ENCODE results near the gene GCNA.
"Not testable (repeated sequence)": the region's sequence is repeated elsewhere in the genome, so short reads cannot be mapped to it uniquely, and the experiment has no call there.

The GCNA gene

GRCh38 chrX:71629467-71629866 lies 51.2 kb downstream of the GCNA start:
- Histone ChIP-seq H3K4me1 (ENCODE audit: control insufficient read depth, insufficient read depth, low read length) (no peaks in the 10 kb centered on the region), H3K9ac (ENCODE audit: low read depth, low read length) (no peak overlapping the region), H3K27me3 (ENCODE audit: control insufficient read depth, insufficient read depth, low read length) (no peaks in the 10 kb centered on the region), H3K9me3 (replicated peaks; ENCODE audit: low read length) (no peaks in the 10 kb centered on the region), H3K4me2 (ENCODE audit: low read length) (no peak overlapping the region), H3K36me3 (ENCODE audit: insufficient read depth, low read length) (no peaks in the 10 kb centered on the region), H3K4me3 (ENCODE audit: low read length) (no peak overlapping the region)

- H3K4me3 ChIP-seq (ENCODE audit: low read length): no peak overlapping the region
- no peaks in the 10 kb centered on the region for H3K27me3 ChIP-seq (ENCODE audit: control insufficient read depth, insufficient read depth, low read length)
- H3K36me3 ChIP-seq (ENCODE audit: insufficient read depth, low read length): no peaks in the 10 kb centered on the region
- H3K9me3 ChIP-seq (replicated peaks; ENCODE audit: low read length): no peaks in the 10 kb centered on the region
- H3K4me2 ChIP-seq (ENCODE audit: low read length): no peak overlapping the region
- H3K4me1 ChIP-seq (ENCODE audit: control insufficient read depth, insufficient read depth, low read length): peaks cover 16% of the 10 kb centered on the region
- H3K9ac ChIP-seq (ENCODE audit: low read depth, low read length): no peak overlapping the region
Measured at GRCh38 chrX:71632923-71633657, 54.9 kb downstream of the GCNA start.

GRCh38 chrX:71634366-71634765 lies 56.1 kb downstream of the GCNA start:
- H3K36me3 ChIP-seq (ENCODE audit: insufficient read depth, low read length): no peaks in the 10 kb centered on the region
- H3K4me3 ChIP-seq (ENCODE audit: low read length): no peak overlapping the region
- no peaks in the 10 kb centered on the region for H3K27me3 ChIP-seq (ENCODE audit: control insufficient read depth, insufficient read depth, low read length)
- peaks cover 16% of the 10 kb centered on the region for H3K4me1 ChIP-seq (ENCODE audit: control insufficient read depth, insufficient read depth, low read length)
- H3K9me3 ChIP-seq (replicated peaks; ENCODE audit: low read length): no peaks in the 10 kb centered on the region
- H3K4me2 ChIP-seq (ENCODE audit: low read length): no peak overlapping the region
- no peak overlapping the region for H3K9ac ChIP-seq (ENCODE audit: low read depth, low read length)

- H3K4me1 ChIP-seq (ENCODE audit: control insufficient read depth, insufficient read depth, low read length): peaks cover 16% of the 10 kb centered on the region
- no peaks in the 10 kb centered on the region for H3K36me3 ChIP-seq (ENCODE audit: insufficient read depth, low read length)
- H3K9ac ChIP-seq (ENCODE audit: low read depth, low read length): no peak overlapping the region
- no peak overlapping the region for H3K4me2 ChIP-seq (ENCODE audit: low read length)
- no peaks in the 10 kb centered on the region for H3K27me3 ChIP-seq (ENCODE audit: control insufficient read depth, insufficient read depth, low read length)
- no peaks in the 10 kb centered on the region for H3K9me3 ChIP-seq (replicated peaks; ENCODE audit: low read length)
- H3K4me3 ChIP-seq (ENCODE audit: low read length): no peak overlapping the region
Measured at GRCh38 chrX:71636438-71637252, 58.4 kb downstream of the GCNA start.

- H3K9me3 ChIP-seq (replicated peaks; ENCODE audit: low read length): no peaks in the 10 kb centered on the region
- H3K4me1 ChIP-seq (ENCODE audit: control insufficient read depth, insufficient read depth, low read length): peaks cover 16% of the 10 kb centered on the region
- no peak overlapping the region for H3K4me2 ChIP-seq (ENCODE audit: low read length)
- H3K36me3 ChIP-seq (ENCODE audit: insufficient read depth, low read length): no peaks in the 10 kb centered on the region
- H3K27me3 ChIP-seq (ENCODE audit: control insufficient read depth, insufficient read depth, low read length): no peaks in the 10 kb centered on the region
- H3K4me3 ChIP-seq (ENCODE audit: low read length): no peak overlapping the region
- no peak overlapping the region for H3K9ac ChIP-seq (ENCODE audit: low read depth, low read length)
Measured at GRCh38 chrX:71637253-71637618, 59.0 kb downstream of the GCNA start.

- Histone ChIP-seq H3K4me1 (ENCODE audit: control insufficient read depth, insufficient read depth, low read length) (peaks cover 16% of the 10 kb centered on the region), H3K36me3 (ENCODE audit: insufficient read depth, low read length) (no peaks in the 10 kb centered on the region), H3K9ac (ENCODE audit: low read depth, low read length) (peak overlapping the region; percentile 14), H3K4me3 (ENCODE audit: low read length) (peak overlapping the region; percentile 0), H3K27me3 (ENCODE audit: control insufficient read depth, insufficient read depth, low read length) (no peaks in the 10 kb centered on the region), H3K9me3 (replicated peaks; ENCODE audit: low read length) (no peaks in the 10 kb centered on the region), H3K4me2 (ENCODE audit: low read length) (peak overlapping the region; percentile 34)
Measured at GRCh38 chrX:71637848-71638247, 59.6 kb downstream of the GCNA start.

GRCh38 chrX:71638409-71638808 lies 60.2 kb downstream of the GCNA start:
- Histone ChIP-seq H3K4me2 (ENCODE audit: low read length) (peak overlapping the region; percentile 34), H3K36me3 (ENCODE audit: insufficient read depth, low read length) (no peaks in the 10 kb centered on the region), H3K9me3 (replicated peaks; ENCODE audit: low read length) (no peaks in the 10 kb centered on the region), H3K9ac (ENCODE audit: low read depth, low read length) (peak overlapping the region; percentile 14), H3K27me3 (ENCODE audit: control insufficient read depth, insufficient read depth, low read length) (no peaks in the 10 kb centered on the region), H3K4me1 (ENCODE audit: control insufficient read depth, insufficient read depth, low read length) (peaks cover 16% of the 10 kb centered on the region), H3K4me3 (ENCODE audit: low read length) (no peak overlapping the region)

- Histone ChIP-seq H3K9ac (ENCODE audit: low read depth, low read length) (no peak overlapping the region), H3K9me3 (replicated peaks; ENCODE audit: low read length) (no peaks in the 10 kb centered on the region), H3K27me3 (ENCODE audit: control insufficient read depth, insufficient read depth, low read length) (no peaks in the 10 kb centered on the region), H3K36me3 (ENCODE audit: insufficient read depth, low read length) (no peaks in the 10 kb centered on the region), H3K4me3 (ENCODE audit: low read length) (no peak overlapping the region), H3K4me1 (ENCODE audit: control insufficient read depth, insufficient read depth, low read length) (peaks cover 16% of the 10 kb centered on the region), H3K4me2 (ENCODE audit: low read length) (no peak overlapping the region)
Measured at GRCh38 chrX:71640002-71640401, 61.8 kb downstream of the GCNA start.

- not testable (repeated sequence) for H3K9me3 ChIP-seq (replicated peaks; ENCODE audit: low read length); H3K36me3 ChIP-seq (ENCODE audit: insufficient read depth, low read length); H3K9ac ChIP-seq (ENCODE audit: low read depth, low read length); H3K4me2 ChIP-seq (ENCODE audit: low read length); H3K27me3 ChIP-seq (ENCODE audit: control insufficient read depth, insufficient read depth, low read length); H3K4me1 ChIP-seq (ENCODE audit: control insufficient read depth, insufficient read depth, low read length); H3K4me3 ChIP-seq (ENCODE audit: low read length)
Measured at GRCh38 chrX:71644406-71644805, 66.2 kb downstream of the GCNA start.

GRCh38 chrX:71650333-71650969 lies 72.2 kb downstream of the GCNA start:
- Histone ChIP-seq H3K4me1 (ENCODE audit: control insufficient read depth, insufficient read depth, low read length) (no peaks in the 10 kb centered on the region), H3K9ac (ENCODE audit: low read depth, low read length) (no peak overlapping the region), H3K36me3 (ENCODE audit: insufficient read depth, low read length) (no peaks in the 10 kb centered on the region), H3K27me3 (ENCODE audit: control insufficient read depth, insufficient read depth, low read length) (no peaks in the 10 kb centered on the region), H3K9me3 (replicated peaks; ENCODE audit: low read length) (no peaks in the 10 kb centered on the region), H3K4me3 (ENCODE audit: low read length) (no peak overlapping the region), H3K4me2 (ENCODE audit: low read length) (no peak overlapping the region)

GRCh38 chrX:71652405-71652804 lies 74.2 kb downstream of the GCNA start:
- H3K9ac ChIP-seq (ENCODE audit: low read depth, low read length): no peak overlapping the region
- no peak overlapping the region for H3K4me3 ChIP-seq (ENCODE audit: low read length)
- H3K4me2 ChIP-seq (ENCODE audit: low read length): no peak overlapping the region
- no peaks in the 10 kb centered on the region for H3K9me3 ChIP-seq (replicated peaks; ENCODE audit: low read length)
- no peaks in the 10 kb centered on the region for H3K36me3 ChIP-seq (ENCODE audit: insufficient read depth, low read length)
- H3K27me3 ChIP-seq (ENCODE audit: control insufficient read depth, insufficient read depth, low read length): no peaks in the 10 kb centered on the region
- H3K4me1 ChIP-seq (ENCODE audit: control insufficient read depth, insufficient read depth, low read length): no peaks in the 10 kb centered on the region
